ENCODE measurements around the gene PLA2R1.
"Not testable (repeated sequence)": the region's sequence is repeated elsewhere in the genome, so short reads cannot be mapped to it uniquely, and the experiment has no call there.

The PLA2R1 gene

GRCh38 chr2:159968279-159968900 is 94.0 kb downstream of the PLA2R1 start:
- peak; percentile 53 for TF ChIP-seq CTCF (conservative IDR thresholded peaks at IDR 0.05; ENCODE audit: control insufficient read depth, insufficient read depth, low read depth, low read length)
- DNase-seq (ENCODE audit: low read depth): peak; percentile 50
- H3K4me3 ChIP-seq (ENCODE audit: control insufficient read depth, low read depth, low read length): no peak overlapping the region

GRCh38 chr2:159963700-159964099 is 98.7 kb downstream of the PLA2R1 start:
- no peak for TF ChIP-seq CTCF (conservative IDR thresholded peaks at IDR 0.05; ENCODE audit: control insufficient read depth, insufficient read depth, low read depth, low read length)
- no peak for DNase-seq (ENCODE audit: low read depth)
- no peak overlapping the region for H3K4me3 ChIP-seq (ENCODE audit: control insufficient read depth, low read depth, low read length)

GRCh38 chr2:159962513-159962912 is 99.9 kb downstream of the PLA2R1 start:
- H3K4me3 ChIP-seq (ENCODE audit: control insufficient read depth, low read depth, low read length); DNase-seq (ENCODE audit: low read depth): not testable (repeated sequence)

- no peak overlapping the region for H3K4me3 ChIP-seq (ENCODE audit: control insufficient read depth, low read depth, low read length)
- no peak for TF ChIP-seq CTCF (conservative IDR thresholded peaks at IDR 0.05; ENCODE audit: control insufficient read depth, insufficient read depth, low read depth, low read length)
- DNase-seq (ENCODE audit: low read depth): no peak
Observed at GRCh38 chr2:159961451-159961850, 101.0 kb downstream of the PLA2R1 start.

GRCh38 chr2:159961037-159961436 is 101.4 kb downstream of the PLA2R1 start:
- no peak for TF ChIP-seq CTCF (conservative IDR thresholded peaks at IDR 0.05; ENCODE audit: control insufficient read depth, insufficient read depth, low read depth, low read length)
- no peak for DNase-seq (ENCODE audit: low read depth)
- H3K4me3 ChIP-seq (ENCODE audit: control insufficient read depth, low read depth, low read length): no peak overlapping the region

GRCh38 chr2:159960414-159960813 is 102.0 kb downstream of the PLA2R1 start:
- no peak overlapping the region for H3K4me3 ChIP-seq (ENCODE audit: control insufficient read depth, low read depth, low read length)
- no peak for TF ChIP-seq CTCF (conservative IDR thresholded peaks at IDR 0.05; ENCODE audit: control insufficient read depth, insufficient read depth, low read depth, low read length)
- peak; percentile 84 for DNase-seq (ENCODE audit: low read depth)

GRCh38 chr2:159959136-159959535 is 103.3 kb downstream of the PLA2R1 start:
- H3K4me3 ChIP-seq (ENCODE audit: control insufficient read depth, low read depth, low read length): no peak overlapping the region
- DNase-seq (ENCODE audit: low read depth): no peak
- TF ChIP-seq CTCF (conservative IDR thresholded peaks at IDR 0.05; ENCODE audit: control insufficient read depth, insufficient read depth, low read depth, low read length): no peak

All from fibroblast of mammary gland (primary cell).